Left lung (tissue), 10 donors: ENCODE data around the gene MS4A7. TPM values are rescaled to one million over a fixed set of nuclear protein-coding genes. Genes with fewer than 3 reads are reported as not detected.

Source experiments
- ATAC-seq: fragments of 200-7000 bp; cut with Tn5 transposase; one replicate; pipeline ENCODE4 v1.9.1; 2020; ENCODE audit warnings: moderate library complexity
- DNase-seq, 4 donors: peaks; one replicate each; pipeline ENCODE4 v3.0.0-alpha.2; 2013 to 2020
- H3K27ac ChIP-seq, 2 donors: fragments of 200-600 bp; sonication (generic) in 1 of 2; one replicate each; pipeline versions ENCODE4 v1.5.0 to v1.8.0; 2020 to 2021
- H3K27me3 ChIP-seq, 2 donors: fragments of 200-600 bp; sonication (generic) in 1 of 2; one replicate each; pipeline versions ENCODE4 v1.5.0 to v1.8.0; 2020 to 2021
- H3K36me3 ChIP-seq, 2 donors: fragments of 200-600 bp; sonication (generic) in 1 of 2; one replicate each; pipeline versions ENCODE4 v1.5.0 to v1.8.0; 2020 to 2021
- H3K4me1 ChIP-seq, 2 donors: fragments of 200-600 bp; one replicate each; pipeline ENCODE4 v1.8.0; 2021
- H3K4me3 ChIP-seq, 2 donors: fragments of 200-600 bp; sonication (generic) in 1 of 2; one replicate each; pipeline versions ENCODE4 v1.5.0 to v1.8.0; 2020 to 2021; ENCODE audit warnings: mild to moderate bottlenecking in 1 of 2
- H3K9me3 ChIP-seq, 2 donors: fragments of 200-600 bp; sonication (generic) in 1 of 2; one replicate each; pipeline versions ENCODE4 v1.5.0 to v1.8.0; 2020 to 2021
- CTCF ChIP-seq, 2 donors: fragments of 200-600 bp; sonication (generic) in 1 of 2; IDR thresholded peaks; one replicate each; pipeline versions ENCODE4 v1.5.0 to v1.8.0; 2021; ENCODE audit warnings: antibody characterized with exemption in 2 of 2
- intact Hi-C, 2 donors: fragments of 100-400 bp; cut with DNase I; formaldehyde crosslinking; loops; one replicate each; pipeline versions ENCODE4 v1.11.2 to v1.14.2; 2022
- polyA plus RNA-seq, 6 donors: library from polyadenylated mRNA; unstranded; fragments of 120-200 nt; gene quantifications; one replicate each; pipeline ENCODE4 v1.2.1, GENCODE V29; 2013; ENCODE audit not compliant: insufficient read length in 6 of 6
- total RNA-seq, 2 donors: library from RNA; stranded (reverse); fragmentation: NEBNext Ultra II Directional; extraction: Animal tissue kit (Norgen Biotek cat#: 25700); gene quantifications; one replicate each; pipeline ENCODE4 v1.2.1, GENCODE V29; 2021
- donor health status: DM: no; HTN: yes; CAD: no.
- donor health status: DM: no; HTN: no; CAD: no.

Gene MS4A7
- total and polyA plus RNA-seq, 8 donors = 11.5 to 143 (median 17.7) TPM

GRCh38 chr11:60420015-60420414 lies 41.7 kb downstream of the MS4A7 start:
- H3K36me3 ChIP-seq = no peaks in the 10 kb centered on the region
- no peaks in the 10 kb centered on the region for H3K4me1 ChIP-seq
- H3K27ac ChIP-seq = no peak overlapping the region
- H3K9me3 ChIP-seq = peaks cover 0 to 12% of the 10 kb centered on the region in 2 donors
- no peak for TF ChIP-seq CTCF (IDR thresholded peaks at IDR 0.05)
- H3K27me3 ChIP-seq = no peaks in the 10 kb centered on the region
- no peak overlapping the region for H3K4me3 ChIP-seq
- ATAC-seq = no peak
- no peak for DNase-seq
- intact Hi-C loops = no loop called here

- no peaks in the 10 kb centered on the region for H3K4me1 ChIP-seq
- H3K27me3 ChIP-seq = no peaks in the 10 kb centered on the region
- intact Hi-C loops = no loop called here
- TF ChIP-seq CTCF (IDR thresholded peaks at IDR 0.05) = no peak
- H3K36me3 ChIP-seq = no peaks in the 10 kb centered on the region
- no peak overlapping the region for H3K27ac ChIP-seq
- H3K9me3 ChIP-seq = peaks cover 0 to 12% of the 10 kb centered on the region in 2 donors
- ATAC-seq (no peak), DNase-seq (no peak)
- no peak overlapping the region for H3K4me3 ChIP-seq
Measured at GRCh38 chr11:60422609-60423008, 44.3 kb downstream of the MS4A7 start.

GRCh38 chr11:60428517-60428916 lies 50.2 kb downstream of the MS4A7 start:
- ATAC-seq (no peak), DNase-seq (no peak)
- Histone ChIP-seq H3K27me3 (no peaks in the 10 kb centered on the region), H3K4me3 (no peak overlapping the region), H3K27ac (no peak overlapping the region), H3K9me3 (no peaks in the 10 kb centered on the region), H3K36me3 (no peaks in the 10 kb centered on the region), H3K4me1 (no peaks in the 10 kb centered on the region)
- intact Hi-C loops = no loop called here
- no peak for TF ChIP-seq CTCF (IDR thresholded peaks at IDR 0.05)

- no peak within 1 kb of the TSS for H3K4me3 ChIP-seq
- H3K4me1 ChIP-seq = no peaks in the 10 kb centered on the region
- TF ChIP-seq CTCF (IDR thresholded peaks at IDR 0.05) = no peak
- H3K36me3 ChIP-seq = no peaks in the 10 kb centered on the region
- DNase-seq = no peak
- intact Hi-C loops = no loop called here
- no peaks in the 10 kb centered on the region for H3K27me3 ChIP-seq
- ATAC-seq = no peak
- no peaks in the 10 kb centered on the region for H3K9me3 ChIP-seq
- H3K27ac ChIP-seq = no peak within 1 kb of the TSS
Measured at GRCh38 chr11:60429272-60429671, 50.9 kb downstream of the MS4A7 start, which contains the start of gene MS4A5. TSS of gene MS4A5 (plus strand) at chr11:60429572. CDS start at chr11:60429675, 103 bp downstream.

- H3K9me3 ChIP-seq = no peaks in the 10 kb centered on the region
- no peak overlapping the region for H3K4me3 ChIP-seq
- no peaks in the 10 kb centered on the region for H3K4me1 ChIP-seq
- ATAC-seq (no peak), DNase-seq (no peak)
- H3K36me3 ChIP-seq = no peaks in the 10 kb centered on the region
- no peak overlapping the region for H3K27ac ChIP-seq
- intact Hi-C loops = no loop called here
- no peaks in the 10 kb centered on the region for H3K27me3 ChIP-seq
- no peak for TF ChIP-seq CTCF (IDR thresholded peaks at IDR 0.05)
Measured at GRCh38 chr11:60431251-60431650, 52.9 kb downstream of the MS4A7 start.
